Smooth muscle cell (in vitro differentiated cells): ENCODE data around the gene ETFA. TPM values are rescaled to one million over a fixed set of nuclear protein-coding genes. Genes with fewer than 3 reads are reported as not detected.

Source experiments
- DNase-seq: peaks from one replicate; lab custom pipeline; 2025; ENCODE audit not compliant: unreplicated experiment; lab: John Stamatoyannopoulos, UW
- H2AFZ ChIP-seq: fragments of 200-600 bp; sonication (generic); 2 replicates; pipeline ENCODE4 v1.6.0; 2016; ENCODE audit warnings: antibody characterized with exemption, low read depth, mild to moderate bottlenecking
- H3F3A ChIP-seq: fragments of 200-600 bp; sonication (generic); 2 replicates; pipeline ENCODE4 v1.6.0; 2017; ENCODE audit warnings: antibody characterized with exemption, low read depth
- H3K27ac ChIP-seq: fragments of 200-600 bp; sonication (generic); 2 replicates; pipeline ENCODE4 v1.5.1; 2016; ENCODE audit warnings: low read depth, mild to moderate bottlenecking
- H3K27me3 ChIP-seq: fragments of 200-600 bp; sonication (generic); 2 replicates; pipeline ENCODE4 v1.6.1; 2016; ENCODE audit warnings: low read depth, mild to moderate bottlenecking
- H3K36me3 ChIP-seq: fragments of 200-600 bp; sonication (generic); 2 replicates; pipeline ENCODE4 v1.5.1; 2016; ENCODE audit warnings: low read depth
- H3K4me1 ChIP-seq: fragments of 200-600 bp; sonication (generic); 2 replicates; pipeline ENCODE4 v1.5.1; 2016; ENCODE audit warnings: low read depth
- H3K4me2 ChIP-seq: fragments of 200-600 bp; sonication (generic); 2 replicates; pipeline ENCODE4 v1.6.0; 2016; ENCODE audit warnings: mild to moderate bottlenecking
- H3K4me3 ChIP-seq: fragments of 200-600 bp; sonication (generic); 2 replicates; pipeline ENCODE4 v1.5.1; 2016; ENCODE audit warnings: mild to moderate bottlenecking
- H3K79me2 ChIP-seq: fragments of 200-600 bp; sonication (generic); 2 replicates; pipeline ENCODE4 v1.6.0; 2016; ENCODE audit warnings: low read depth, mild to moderate bottlenecking
- H3K9ac ChIP-seq: fragments of 200-600 bp; sonication (generic); 2 replicates; pipeline ENCODE4 v1.6.0; 2016; ENCODE audit warnings: low read depth
- H3K9me3 ChIP-seq: fragments of 200-600 bp; sonication (generic); replicated peaks from 2 replicates; pipeline ENCODE4 v1.5.1; 2016; ENCODE audit warnings: low read depth
- H4K20me1 ChIP-seq: fragments of 200-600 bp; sonication (generic); 2 replicates; pipeline ENCODE4 v1.6.0; 2016; ENCODE audit warnings: low read depth
- WGBS: methylation state at CpG from one replicate; pipeline ENCODE4 v1.1.7; 2016; ENCODE audit warnings: low lambda C conversion rate; 5-methylcytosine and 5-hydroxymethylcytosine counted together
- polyA plus RNA-seq: library from polyadenylated mRNA; unstranded; fragments of >200 nt; fragmentation: Nextera tagmentation; extraction: Ambion mirVana; gene quantifications from 2 replicates; pipeline ENCODE4 v1.2.1, GENCODE V29; 2016
- total RNA-seq: library from RNA; depleted of rRNA; stranded (reverse); fragments of >200 nt; gene quantifications from 2 replicates; pipeline ENCODE4 v1.2.3, GENCODE V29; 2014
- TF ChIP-seq, protein P1 (sequence below): fragments of 200-600 bp; sonication (generic); IDR thresholded peaks from 2 replicates; pipeline ENCODE4 v1.5.1; 2017; ENCODE audit warnings: borderline replicate concordance, mild to moderate bottlenecking, antibody characterized with exemption; ENCODE audit not compliant: insufficient read depth, poor library complexity, severe bottlenecking

Gene ETFA
- total and polyA plus RNA-seq, 2 experiments from 2014 or later = 98.0 to 119 TPM

DNA sequence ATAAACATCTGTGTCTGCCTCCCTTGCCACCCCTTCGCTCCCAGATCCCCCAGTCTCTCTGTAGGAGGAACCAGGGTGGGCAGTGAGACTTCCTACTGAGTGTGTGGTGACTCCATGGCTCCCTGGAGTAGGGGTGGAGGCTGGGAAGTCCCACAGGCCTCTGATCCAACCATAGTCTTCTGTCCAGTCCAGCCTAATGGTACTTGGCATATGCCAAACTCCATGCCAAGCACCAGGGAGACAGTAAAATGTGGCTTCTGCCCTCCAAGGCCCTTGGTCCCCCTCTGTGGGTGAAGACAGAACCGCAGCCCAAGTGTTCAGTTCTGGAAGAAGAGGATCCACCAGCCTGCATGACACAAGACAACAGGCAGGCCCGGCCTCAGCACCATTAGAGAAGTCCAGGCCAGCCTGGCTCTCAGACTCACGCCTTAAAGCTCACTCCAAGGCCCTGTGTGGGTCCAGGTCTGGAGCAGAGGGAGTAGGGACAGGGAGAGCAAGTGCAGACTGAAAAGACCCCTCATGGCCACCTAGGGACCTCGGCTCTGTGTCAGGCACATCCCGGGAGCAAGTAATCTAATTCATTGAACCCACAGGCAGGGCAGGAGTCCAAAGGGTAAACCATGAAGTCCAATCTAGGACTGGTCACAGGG is 112.7 kb downstream of the ETFA start:
- Histone ChIP-seq H3K79me2 (no peaks in the 10 kb centered on the region), H3F3A (no peaks in the 10 kb centered on the region), H3K9me3 (no peaks in the 10 kb centered on the region), H4K20me1 (no peaks in the 10 kb centered on the region), H3K36me3 (no peaks in the 10 kb centered on the region), H3K4me2 (no peak overlapping the region), H3K4me1 (peaks cover 8% of the 10 kb centered on the region), H3K9ac (no peak overlapping the region), H2AFZ (no peak overlapping the region), H3K27ac (no peak overlapping the region), H3K27me3 (no peaks in the 10 kb centered on the region), H3K4me3 (no peak overlapping the region)
- TF ChIP-seq, protein P1, sequence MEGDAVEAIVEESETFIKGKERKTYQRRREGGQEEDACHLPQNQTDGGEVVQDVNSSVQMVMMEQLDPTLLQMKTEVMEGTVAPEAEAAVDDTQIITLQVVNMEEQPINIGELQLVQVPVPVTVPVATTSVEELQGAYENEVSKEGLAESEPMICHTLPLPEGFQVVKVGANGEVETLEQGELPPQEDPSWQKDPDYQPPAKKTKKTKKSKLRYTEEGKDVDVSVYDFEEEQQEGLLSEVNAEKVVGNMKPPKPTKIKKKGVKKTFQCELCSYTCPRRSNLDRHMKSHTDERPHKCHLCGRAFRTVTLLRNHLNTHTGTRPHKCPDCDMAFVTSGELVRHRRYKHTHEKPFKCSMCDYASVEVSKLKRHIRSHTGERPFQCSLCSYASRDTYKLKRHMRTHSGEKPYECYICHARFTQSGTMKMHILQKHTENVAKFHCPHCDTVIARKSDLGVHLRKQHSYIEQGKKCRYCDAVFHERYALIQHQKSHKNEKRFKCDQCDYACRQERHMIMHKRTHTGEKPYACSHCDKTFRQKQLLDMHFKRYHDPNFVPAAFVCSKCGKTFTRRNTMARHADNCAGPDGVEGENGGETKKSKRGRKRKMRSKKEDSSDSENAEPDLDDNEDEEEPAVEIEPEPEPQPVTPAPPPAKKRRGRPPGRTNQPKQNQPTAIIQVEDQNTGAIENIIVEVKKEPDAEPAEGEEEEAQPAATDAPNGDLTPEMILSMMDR = no peak
- WGBS = over 99% methylated on average over 6 of the region's 6 CpGs
- DNase-seq = no peak

DNA sequence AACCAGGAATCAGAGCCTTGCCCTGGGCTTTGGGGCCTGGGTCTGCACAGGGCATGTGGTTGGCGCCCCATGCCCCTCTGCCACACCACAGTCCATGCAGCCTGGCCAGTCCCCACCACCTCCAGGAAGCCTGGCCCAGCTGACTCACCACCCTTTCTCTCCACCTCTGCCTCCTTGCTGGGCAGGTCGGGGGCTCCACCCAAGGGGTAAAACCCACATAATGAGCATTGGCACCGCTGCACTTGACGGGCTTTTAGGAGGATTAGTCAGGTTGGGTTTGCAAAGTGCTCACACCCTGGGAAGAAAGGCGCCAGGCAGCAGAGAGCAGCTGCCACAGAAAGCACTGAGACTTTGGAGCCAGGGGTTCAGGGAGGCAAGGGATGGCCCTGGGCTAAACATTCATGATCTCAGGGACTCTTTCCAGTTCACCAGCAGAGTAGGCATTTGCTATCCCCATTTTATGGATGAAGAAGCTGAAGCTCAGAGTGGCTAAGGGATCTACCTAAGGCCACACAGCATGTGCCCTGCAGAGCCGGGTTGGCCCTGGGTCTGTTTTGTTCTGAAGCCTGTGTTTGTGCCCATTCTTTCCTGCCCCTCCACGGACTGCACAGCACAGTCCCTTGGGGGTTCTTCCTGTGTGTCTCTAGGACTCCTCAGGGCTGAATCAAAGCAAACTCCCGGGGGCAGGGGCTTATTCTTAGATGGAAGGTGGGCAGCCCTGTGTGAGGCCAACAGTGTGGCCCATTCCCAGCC is 113.4 kb downstream of the ETFA start:
- Histone ChIP-seq H3K79me2 (no peaks in the 10 kb centered on the region), H3K9me3 (no peaks in the 10 kb centered on the region), H3K4me1 (peaks cover 8% of the 10 kb centered on the region), H3K9ac (no peak overlapping the region), H3F3A (no peaks in the 10 kb centered on the region), H3K27me3 (no peaks in the 10 kb centered on the region), H3K4me2 (no peak overlapping the region), H4K20me1 (no peaks in the 10 kb centered on the region), H3K27ac (no peak overlapping the region), H2AFZ (no peak overlapping the region), H3K36me3 (no peaks in the 10 kb centered on the region), H3K4me3 (no peak overlapping the region)
- TF ChIP-seq, protein P1 = no peak
- WGBS = 85% methylated on average over 8 of the region's 8 CpGs
- no peak for DNase-seq

DNA sequence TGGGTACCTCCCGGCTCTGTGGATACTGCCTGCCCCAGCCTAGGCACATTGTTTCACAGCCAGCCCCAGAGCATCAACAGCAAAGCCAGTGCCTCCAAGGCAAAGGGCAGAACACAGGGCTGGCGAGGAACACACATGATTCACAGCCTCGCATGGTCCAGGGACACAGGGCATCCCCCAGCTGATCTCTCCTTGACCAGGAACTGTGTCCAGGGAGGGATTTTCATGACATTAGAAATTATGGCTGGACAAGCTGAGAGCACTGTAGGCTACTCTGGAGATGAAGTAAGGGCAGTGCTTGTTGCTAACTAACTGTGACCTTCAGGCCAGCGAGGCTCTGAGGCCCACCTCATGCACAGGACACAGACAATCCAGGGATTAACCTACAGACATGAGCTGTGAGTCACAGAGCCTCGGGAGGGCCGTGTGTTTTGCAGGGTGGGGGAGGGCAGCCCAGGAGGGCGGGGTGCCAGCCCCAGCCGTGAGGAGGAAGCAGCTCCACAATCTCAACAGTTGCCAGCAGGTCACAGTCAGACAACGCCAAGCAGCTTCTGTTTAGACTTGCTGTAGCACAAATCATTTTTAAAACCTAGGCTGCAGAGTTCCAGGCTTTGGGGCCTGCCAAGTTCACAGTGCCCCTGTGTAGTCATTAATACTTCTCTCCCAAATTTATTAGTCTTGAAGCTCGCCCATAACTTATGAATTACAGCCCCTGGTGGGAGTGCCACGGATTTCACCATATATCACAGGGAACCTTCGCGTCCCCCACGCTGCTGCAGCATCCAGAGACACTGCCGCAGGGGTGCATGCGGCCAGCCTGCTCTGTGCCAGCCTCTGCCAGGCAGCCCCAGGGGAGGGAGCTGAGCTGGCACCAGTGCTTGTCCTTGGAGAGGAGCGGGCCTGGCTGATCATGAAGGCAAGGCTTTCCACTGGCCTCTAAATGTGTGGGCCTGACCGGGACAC is 114.7 kb downstream of the ETFA start:
- Histone ChIP-seq H3K4me1 (peaks cover 8% of the 10 kb centered on the region), H3K9me3 (no peaks in the 10 kb centered on the region), H4K20me1 (no peaks in the 10 kb centered on the region), H3K4me2 (peak overlapping the region; percentile 58), H3F3A (no peaks in the 10 kb centered on the region), H3K36me3 (no peaks in the 10 kb centered on the region), H3K4me3 (no peak overlapping the region), H2AFZ (no peak overlapping the region), H3K9ac (no peak overlapping the region), H3K27me3 (no peaks in the 10 kb centered on the region), H3K79me2 (no peaks in the 10 kb centered on the region), H3K27ac (peak overlapping the region; percentile 57)
- no peak for DNase-seq
- 54% methylated on average over 18 of the region's 18 CpGs for WGBS
- TF ChIP-seq, protein P1 = no peak
